ENCODE measurements around the gene PAX3.

The PAX3 gene

DNA sequence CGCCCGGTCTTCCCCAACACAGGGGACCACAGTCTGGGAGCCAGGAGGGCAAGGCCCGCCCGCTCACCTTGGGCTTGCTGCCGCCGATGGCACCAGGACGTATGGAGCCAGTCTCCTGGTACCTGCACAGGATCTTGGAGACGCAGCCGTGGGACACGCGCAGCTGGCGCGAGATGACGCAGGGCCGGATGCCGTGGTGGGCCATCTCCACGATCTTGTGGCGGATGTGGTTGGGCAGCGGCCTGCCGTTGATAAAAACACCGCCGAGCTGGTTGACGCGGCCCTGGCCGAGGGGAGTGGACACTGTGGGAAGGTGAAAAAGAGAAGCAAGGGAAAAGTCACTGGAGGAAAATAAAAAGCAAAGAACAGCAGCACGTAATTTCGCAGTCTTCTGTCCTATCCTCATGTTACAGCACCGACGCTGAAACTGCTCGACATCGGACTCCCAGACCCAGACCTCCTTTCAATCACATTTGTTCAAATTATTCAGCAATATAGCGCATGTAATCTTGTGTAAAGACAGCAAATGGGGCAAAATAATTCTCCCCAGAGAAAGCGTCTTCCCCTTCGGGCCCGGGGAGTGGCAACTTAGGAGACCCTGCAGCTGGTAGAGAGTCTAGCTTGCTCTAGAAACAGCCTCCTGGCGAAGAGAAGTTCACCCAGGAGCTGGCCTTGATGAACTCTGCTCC, 1.7 kb downstream of the PAX3 start:
- Histone ChIP-seq H3K27me3 (ENCODE audit: control insufficient read depth, insufficient read depth, low read length, poor library complexity, severe bottlenecking) (peaks cover 95% of the 10 kb centered on the region), H3K36me3 (ENCODE audit: control insufficient read depth, insufficient read depth, low read length) (peaks cover 30% of the 10 kb centered on the region), H3K4me3 (ENCODE audit: insufficient read depth, low read depth, low read length) (peak overlapping the region; percentile 74), H3K4me1 (ENCODE audit: control insufficient read depth, insufficient read depth, low read length) (peaks cover 37% of the 10 kb centered on the region), H3K9me3 (ENCODE audit: control insufficient read depth, low read length) (no peaks in the 10 kb centered on the region), H3K27ac (ENCODE audit: insufficient read depth, low read depth, low read length, poor library complexity, severe bottlenecking) (no peak overlapping the region)
- WGBS, 2 experiments = 3% methylated on average over 36 of the region's 36 CpGs

DNA sequence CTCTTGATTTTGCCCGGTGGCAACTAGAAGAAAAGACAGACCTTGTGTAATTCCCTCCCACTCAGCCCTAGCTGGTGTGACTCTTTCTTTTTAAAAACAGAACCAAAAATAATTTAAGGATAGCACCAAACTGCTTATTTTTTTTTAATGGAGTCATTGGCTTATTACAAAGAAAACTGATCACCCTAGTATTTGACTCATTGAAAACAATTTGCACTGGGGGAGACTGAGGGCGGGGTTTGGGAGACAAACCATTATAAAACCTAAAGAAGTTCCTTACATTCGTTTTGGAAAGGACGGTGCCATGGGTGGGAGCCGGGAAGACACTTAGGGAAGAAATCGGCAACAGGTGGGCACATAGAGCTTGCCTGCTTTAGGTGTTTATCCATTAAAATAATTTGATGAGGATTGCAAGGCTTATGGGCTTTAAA, 2.5 kb downstream of the PAX3 start:
- peaks cover 33% of the 10 kb centered on the region for H3K36me3 ChIP-seq (ENCODE audit: control insufficient read depth, insufficient read depth, low read length)
- peak overlapping the region; percentile 74 for H3K4me3 ChIP-seq (ENCODE audit: insufficient read depth, low read depth, low read length)
- peaks cover 88% of the 10 kb centered on the region for H3K27me3 ChIP-seq (ENCODE audit: control insufficient read depth, insufficient read depth, low read length, poor library complexity, severe bottlenecking)
- no peaks in the 10 kb centered on the region for H3K9me3 ChIP-seq (ENCODE audit: control insufficient read depth, low read length)
- peaks cover 35% of the 10 kb centered on the region for H3K4me1 ChIP-seq (ENCODE audit: control insufficient read depth, insufficient read depth, low read length)
- 4 to 8% methylated on average over 5 to 6 of the region's 6 CpGs for WGBS, 2 experiments
- H3K27ac ChIP-seq (ENCODE audit: insufficient read depth, low read depth, low read length, poor library complexity, severe bottlenecking) = no peak overlapping the region

DNA sequence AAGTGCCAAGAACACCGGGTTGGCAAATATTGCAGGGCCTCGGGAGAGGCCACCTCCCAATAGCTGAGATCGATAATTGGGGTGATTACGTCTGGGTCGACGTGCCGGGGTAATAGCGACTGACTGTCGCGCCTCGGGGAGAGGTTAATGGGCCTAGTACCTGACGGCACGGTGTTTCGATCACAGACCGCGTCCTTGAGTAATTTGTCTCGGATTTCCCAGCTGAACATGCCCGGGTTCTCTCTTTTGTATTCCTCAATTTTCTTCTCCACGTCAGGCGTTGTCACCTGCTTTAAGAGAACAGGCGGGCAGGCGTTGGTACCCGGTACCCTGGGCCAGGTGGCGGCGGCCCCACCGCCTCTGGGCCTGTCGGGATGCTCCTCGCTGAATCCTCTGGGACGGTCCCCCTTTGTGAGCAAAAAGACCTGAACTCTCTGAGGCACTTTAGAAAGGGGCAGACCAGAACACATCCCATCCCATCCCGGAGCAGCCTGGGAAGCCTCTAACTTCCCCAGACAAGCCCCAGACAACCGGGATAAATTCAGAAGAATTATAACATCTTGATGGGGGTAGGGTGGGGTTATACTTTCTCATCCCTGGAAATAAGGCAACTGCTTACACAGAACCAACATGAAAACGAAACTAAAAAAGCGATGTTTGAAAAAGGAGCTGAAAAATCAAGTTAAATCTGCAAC, 3.3 kb downstream of the PAX3 start:
- no peaks in the 10 kb centered on the region for H3K9me3 ChIP-seq (ENCODE audit: control insufficient read depth, low read length)
- peaks cover 27% of the 10 kb centered on the region for H3K4me1 ChIP-seq (ENCODE audit: control insufficient read depth, insufficient read depth, low read length)
- H3K4me3 ChIP-seq (ENCODE audit: insufficient read depth, low read depth, low read length) = peak overlapping the region; percentile 74
- no peak overlapping the region for H3K27ac ChIP-seq (ENCODE audit: insufficient read depth, low read depth, low read length, poor library complexity, severe bottlenecking)
- peaks cover 80% of the 10 kb centered on the region for H3K27me3 ChIP-seq (ENCODE audit: control insufficient read depth, insufficient read depth, low read length, poor library complexity, severe bottlenecking)
- WGBS, 2 experiments = 3 to 4% methylated on average over 32 to 33 of the region's 33 CpGs
- H3K36me3 ChIP-seq (ENCODE audit: control insufficient read depth, insufficient read depth, low read length) = peaks cover 33% of the 10 kb centered on the region

DNA sequence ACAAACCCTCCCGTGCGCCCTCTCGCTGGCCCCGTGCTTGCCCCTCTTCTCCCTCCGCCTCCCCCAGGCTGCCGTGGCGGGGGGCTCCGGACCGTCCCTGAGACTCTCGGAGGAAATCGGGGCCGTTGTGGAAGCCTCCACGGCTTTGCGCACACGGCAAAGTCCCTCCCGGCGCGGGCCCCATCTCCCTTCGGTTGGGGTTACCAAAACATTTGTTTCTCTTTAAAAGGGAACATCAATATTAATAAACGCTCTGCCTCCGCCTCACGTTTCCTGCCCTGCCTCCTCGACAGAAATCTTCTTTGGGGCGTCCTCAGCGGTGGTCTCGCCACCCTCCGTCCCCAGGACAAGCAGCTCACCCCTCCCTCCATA, 3.8 kb downstream of the PAX3 start:
- Histone ChIP-seq H3K36me3 (ENCODE audit: control insufficient read depth, insufficient read depth, low read length) (peaks cover 33% of the 10 kb centered on the region), H3K27ac (ENCODE audit: insufficient read depth, low read depth, low read length, poor library complexity, severe bottlenecking) (no peak overlapping the region), H3K4me3 (ENCODE audit: insufficient read depth, low read depth, low read length) (peak overlapping the region; percentile 74), H3K9me3 (ENCODE audit: control insufficient read depth, low read length) (no peaks in the 10 kb centered on the region), H3K27me3 (ENCODE audit: control insufficient read depth, insufficient read depth, low read length, poor library complexity, severe bottlenecking) (peaks cover 75% of the 10 kb centered on the region), H3K4me1 (ENCODE audit: control insufficient read depth, insufficient read depth, low read length) (peaks cover 27% of the 10 kb centered on the region)
- 2% methylated on average over 27 of the region's 27 CpGs for WGBS, 2 experiments

DNA sequence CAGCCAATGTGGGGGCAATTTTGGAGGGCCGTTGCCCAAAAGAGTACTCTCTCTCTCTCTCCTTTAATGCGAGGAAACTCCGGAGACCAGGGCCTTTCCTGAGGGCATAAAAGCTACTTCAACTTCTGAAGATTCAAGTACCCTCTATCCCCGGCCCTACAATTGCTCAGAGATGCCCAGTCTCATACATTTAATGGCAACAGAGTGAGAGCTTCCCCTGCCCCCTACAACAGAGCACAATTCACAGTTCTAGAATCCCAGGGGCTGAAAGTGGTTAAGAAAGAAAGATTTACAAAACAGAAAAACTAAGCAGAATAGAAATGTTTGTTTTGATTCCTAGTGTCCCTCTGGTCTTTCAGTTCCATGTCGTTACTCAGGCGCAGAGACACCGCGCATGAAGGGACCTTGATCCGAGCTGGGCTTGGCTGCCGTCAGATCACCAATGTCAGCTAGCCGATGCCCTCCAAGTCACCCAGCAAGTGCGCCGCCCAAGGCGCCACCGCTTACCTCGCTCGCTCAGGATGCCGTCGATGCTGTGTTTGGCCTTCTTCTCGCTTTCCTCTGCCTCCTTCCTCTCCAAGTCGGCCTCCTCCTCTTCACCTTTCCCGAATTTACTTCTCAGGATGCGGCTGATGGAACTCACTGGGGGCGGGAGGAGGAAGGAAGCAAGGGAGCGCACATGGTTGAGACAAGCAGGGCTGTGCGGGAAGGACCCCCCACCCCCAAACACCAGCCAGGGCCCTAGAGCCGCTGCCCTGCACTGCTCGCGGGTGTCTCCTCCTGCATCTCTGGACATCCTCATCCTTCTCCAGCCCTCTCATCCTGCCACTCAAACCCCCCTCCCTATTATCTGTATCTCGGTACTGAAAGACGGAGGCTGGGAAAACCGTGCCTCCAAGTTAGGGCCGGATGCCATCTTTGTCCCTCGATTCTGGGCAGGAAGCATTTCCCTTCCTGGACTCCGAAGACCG, 4.9 kb downstream of the PAX3 start:
- 7 to 9% methylated on average over 36 of the region's 36 CpGs for WGBS, 2 experiments
- peak overlapping the region; percentile 74 for H3K4me3 ChIP-seq (ENCODE audit: insufficient read depth, low read depth, low read length)
- H3K4me1 ChIP-seq (ENCODE audit: control insufficient read depth, insufficient read depth, low read length) = peaks cover 27% of the 10 kb centered on the region
- no peaks in the 10 kb centered on the region for H3K9me3 ChIP-seq (ENCODE audit: control insufficient read depth, low read length)
- H3K27me3 ChIP-seq (ENCODE audit: control insufficient read depth, insufficient read depth, low read length, poor library complexity, severe bottlenecking) = peaks cover 64% of the 10 kb centered on the region
- peaks cover 33% of the 10 kb centered on the region for H3K36me3 ChIP-seq (ENCODE audit: control insufficient read depth, insufficient read depth, low read length)
- H3K27ac ChIP-seq (ENCODE audit: insufficient read depth, low read depth, low read length, poor library complexity, severe bottlenecking) = no peak overlapping the region

DNA sequence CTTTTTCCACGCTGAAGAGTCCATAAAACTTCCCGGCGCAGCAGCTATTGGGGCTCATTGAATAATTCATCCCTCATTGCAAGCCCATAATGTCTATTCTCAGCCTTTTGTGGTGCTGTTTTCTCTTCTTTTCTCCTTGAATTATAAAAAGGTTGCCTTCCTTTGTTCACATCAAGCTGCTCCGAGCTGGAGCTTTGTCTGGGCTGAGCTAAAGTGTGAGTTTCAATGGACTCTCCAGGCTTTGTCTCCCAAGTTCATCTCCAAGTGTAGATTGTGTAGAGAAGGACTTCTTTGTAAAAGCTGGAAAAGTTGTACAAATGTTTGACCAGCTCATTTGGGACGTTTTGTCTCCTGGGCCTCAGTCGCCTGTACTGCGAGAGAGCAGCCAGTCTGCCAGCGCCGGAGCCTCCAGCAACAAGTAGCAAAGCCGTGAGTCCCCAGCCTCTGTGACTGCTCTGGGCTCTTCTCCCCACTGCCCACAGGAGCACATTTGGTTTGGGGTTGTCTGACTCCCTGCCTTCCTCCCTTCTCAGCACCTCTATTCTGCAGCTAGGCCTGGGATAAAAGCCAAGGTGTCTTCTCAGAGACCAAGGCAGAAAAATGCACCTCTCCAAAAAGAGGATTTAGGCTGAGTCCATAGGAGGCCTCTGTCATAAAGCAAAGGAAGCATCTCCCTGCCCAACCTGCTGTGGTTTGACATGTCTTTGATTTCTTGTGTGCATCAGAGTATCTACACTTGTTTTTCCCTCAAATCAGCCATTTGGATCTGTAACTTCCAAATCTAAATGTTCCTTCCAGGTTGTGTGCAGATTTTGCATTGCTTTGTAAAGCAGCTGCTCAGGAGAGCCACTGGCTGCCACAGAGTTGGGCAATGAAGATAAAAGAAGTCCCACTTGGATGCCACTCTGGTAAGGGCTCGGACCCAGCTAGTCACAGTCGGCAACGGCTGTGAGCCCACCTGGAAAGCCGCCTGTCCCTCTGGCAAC, 6.4 kb downstream of the PAX3 start:
- H3K27me3 ChIP-seq (ENCODE audit: control insufficient read depth, insufficient read depth, low read length, poor library complexity, severe bottlenecking) = peaks cover 53% of the 10 kb centered on the region

DNA sequence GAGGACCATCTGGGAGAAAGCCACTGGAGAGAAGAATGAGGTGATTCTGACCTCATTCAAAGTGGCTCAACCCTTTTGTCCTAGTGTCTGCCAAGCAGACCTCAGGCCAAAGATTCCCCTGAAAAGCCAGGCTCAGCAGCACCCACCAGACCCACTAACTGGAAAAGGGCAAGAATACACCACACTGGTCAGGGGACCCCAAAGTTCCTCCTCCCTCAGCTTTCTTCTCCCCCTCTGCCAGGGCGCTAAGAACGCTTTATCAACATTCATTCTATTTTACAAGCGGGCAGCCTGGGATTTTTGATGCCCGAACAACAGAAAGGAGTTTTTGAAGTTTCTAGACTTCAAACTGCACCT, 7.3 kb downstream of the PAX3 start:
- 9 to 10% methylated on average over 4 of the region's 4 CpGs for WGBS, 2 experiments
- Histone ChIP-seq H3K27ac (ENCODE audit: insufficient read depth, low read depth, low read length, poor library complexity, severe bottlenecking) (peak overlapping the region; percentile 93), H3K4me1 (ENCODE audit: control insufficient read depth, insufficient read depth, low read length) (peaks cover 47% of the 10 kb centered on the region), H3K9me3 (ENCODE audit: control insufficient read depth, low read length) (no peaks in the 10 kb centered on the region), H3K4me3 (ENCODE audit: insufficient read depth, low read depth, low read length) (peak overlapping the region; percentile 74), H3K27me3 (ENCODE audit: control insufficient read depth, insufficient read depth, low read length, poor library complexity, severe bottlenecking) (peaks cover 43% of the 10 kb centered on the region), H3K36me3 (ENCODE audit: control insufficient read depth, insufficient read depth, low read length) (peaks cover 31% of the 10 kb centered on the region)

More for the DNA sequence above, 6.4 kb downstream of the PAX3 start:
- Histone ChIP-seq H3K36me3 (ENCODE audit: control insufficient read depth, insufficient read depth, low read length) (peaks cover 34% of the 10 kb centered on the region), H3K4me1 (ENCODE audit: control insufficient read depth, insufficient read depth, low read length) (peaks cover 42% of the 10 kb centered on the region), H3K27ac (ENCODE audit: insufficient read depth, low read depth, low read length, poor library complexity, severe bottlenecking) (peak overlapping the region; percentile 93), H3K9me3 (ENCODE audit: control insufficient read depth, low read length) (no peaks in the 10 kb centered on the region), H3K4me3 (ENCODE audit: insufficient read depth, low read depth, low read length) (peak overlapping the region; percentile 74)
- 23 to 25% methylated on average over 14 of the region's 14 CpGs for WGBS, 2 experiments

DNA sequence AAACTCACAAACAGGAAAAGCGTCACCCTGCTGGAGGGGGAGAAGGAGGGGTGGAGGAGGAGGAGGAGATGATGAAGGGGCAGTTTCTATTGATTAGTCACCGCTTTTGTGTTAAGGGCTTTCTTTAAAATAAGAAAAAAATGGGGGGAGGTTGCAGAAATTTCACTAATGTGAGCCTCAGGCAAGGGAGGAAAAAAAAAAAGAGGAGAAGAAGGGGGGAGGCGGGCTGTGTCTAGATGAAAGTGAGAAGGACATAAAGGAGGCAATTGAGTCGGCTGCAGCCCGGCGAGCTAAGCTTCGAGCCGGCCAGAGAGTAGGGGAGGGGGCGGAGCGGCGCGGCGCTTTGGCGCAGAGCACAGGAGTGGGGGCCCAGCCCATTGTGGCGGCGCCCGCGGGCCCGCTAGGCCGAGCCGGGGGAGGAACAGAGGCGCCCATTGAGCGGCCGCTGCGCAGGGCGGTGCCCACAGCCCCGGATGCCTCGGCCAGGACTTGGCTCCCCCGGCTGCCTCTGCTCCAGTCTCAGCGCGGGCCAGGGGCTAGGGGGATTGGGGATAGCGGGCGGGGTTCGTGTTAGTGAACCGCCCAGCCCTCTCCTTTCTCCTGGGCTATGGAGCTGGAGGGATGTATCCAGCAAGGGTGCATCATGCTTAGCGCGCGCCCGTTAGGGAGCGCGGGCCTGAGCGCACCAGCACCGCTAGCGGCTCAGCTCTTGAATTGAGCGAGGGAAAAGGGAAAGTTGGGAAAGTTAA, 7.9 kb downstream of the PAX3 start:
- peak overlapping the region; percentile 93 for H3K27ac ChIP-seq (ENCODE audit: insufficient read depth, low read depth, low read length, poor library complexity, severe bottlenecking)
- H3K4me1 ChIP-seq (ENCODE audit: control insufficient read depth, insufficient read depth, low read length) = peaks cover 45% of the 10 kb centered on the region

DNA sequence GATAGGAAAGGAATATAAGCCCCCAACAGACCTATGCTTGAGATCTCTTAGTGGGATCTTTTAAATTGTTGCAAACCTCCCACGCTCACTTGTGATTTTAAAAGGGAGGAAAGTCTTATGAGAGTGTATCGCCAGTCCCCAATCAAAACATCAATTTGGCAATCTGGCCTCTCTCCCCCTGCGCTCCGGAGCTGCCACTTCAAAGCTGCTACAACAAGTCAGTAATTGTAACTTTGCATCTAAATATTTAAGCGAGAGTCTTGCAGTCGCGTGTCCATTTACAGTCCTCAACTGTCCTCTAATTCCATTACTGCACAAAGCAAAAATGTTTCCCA, 8.4 kb downstream of the PAX3 start:
- H3K4me1 ChIP-seq (ENCODE audit: control insufficient read depth, insufficient read depth, low read length) = peaks cover 48% of the 10 kb centered on the region
- peaks cover 32% of the 10 kb centered on the region for H3K27me3 ChIP-seq (ENCODE audit: control insufficient read depth, insufficient read depth, low read length, poor library complexity, severe bottlenecking)
- H3K4me3 ChIP-seq (ENCODE audit: insufficient read depth, low read depth, low read length) = peak overlapping the region; percentile 74
- no peaks in the 10 kb centered on the region for H3K9me3 ChIP-seq (ENCODE audit: control insufficient read depth, low read length)
- peak overlapping the region; percentile 93 for H3K27ac ChIP-seq (ENCODE audit: insufficient read depth, low read depth, low read length, poor library complexity, severe bottlenecking)
- peaks cover 30% of the 10 kb centered on the region for H3K36me3 ChIP-seq (ENCODE audit: control insufficient read depth, insufficient read depth, low read length)
- 0 to 2% methylated on average over 7 of the region's 7 CpGs for WGBS, 2 experiments

More for the DNA sequence above, 7.9 kb downstream of the PAX3 start:
- peak overlapping the region; percentile 74 for H3K4me3 ChIP-seq (ENCODE audit: insufficient read depth, low read depth, low read length)
- 0 to 1% methylated on average over 45 of the region's 45 CpGs for WGBS, 2 experiments
- H3K36me3 ChIP-seq (ENCODE audit: control insufficient read depth, insufficient read depth, low read length) = peaks cover 32% of the 10 kb centered on the region
- peaks cover 38% of the 10 kb centered on the region for H3K27me3 ChIP-seq (ENCODE audit: control insufficient read depth, insufficient read depth, low read length, poor library complexity, severe bottlenecking)
- H3K9me3 ChIP-seq (ENCODE audit: control insufficient read depth, low read length) = no peaks in the 10 kb centered on the region

All from ectodermal cell (in vitro differentiated cells).